IMR-90 (cell line): ENCODE results near the gene VILL. TPM values are rescaled to one million over a fixed set of nuclear protein-coding genes. Genes with fewer than 3 reads are reported as not detected.

Experiments
- ATAC-seq: fragments of 200-7000 bp; cut with Tn5 transposase; 2 replicates; pipeline ENCODE4 v1.9.1; 2020; ENCODE audit warnings: low read depth, mild to moderate bottlenecking, moderate library complexity
- BruUV-seq: library from RNA; stranded (reverse); fragments of 400-500 nt; replicated peaks from 2 replicates; lab custom pipeline; 2021; lab: Mats Ljungman, UMichigan
- CTCF ChIA-PET: fragments of 300-600 bp; formaldehyde crosslinking; extraction: SDS; loops from one replicate; lab custom pipeline; 2021; ENCODE audit warnings: antibody characterized with exemption; lab: Yijun Ruan, JAX
- POLR2A ChIA-PET: fragments of 300-600 bp; sonication (Branson Sonifier 250); formaldehyde crosslinking; loops from one replicate; lab custom pipeline; 2022; ENCODE audit warnings: antibody characterized with exemption; ENCODE audit not compliant: unreplicated experiment; lab: Charles Lee
- DNase-seq: peaks from one replicate; pipeline ENCODE4 v3.0.0; 2013
- H2AFZ ChIP-seq: replicated peaks from 2 replicates; pipeline ENCODE3; 2013; ENCODE audit warnings: low read length, mild to moderate bottlenecking; ENCODE audit not compliant: poor library complexity
- H2AK5ac ChIP-seq: 2 replicates; pipeline ENCODE4 v1.6.1; 2013; ENCODE audit warnings: low read depth, low read length, inconsistent platforms
- H2AK9ac ChIP-seq: replicated peaks from 2 replicates; pipeline ENCODE3; 2013; ENCODE audit warnings: mild to moderate bottlenecking, low read depth, low read length, moderate library complexity; ENCODE audit not compliant: poor library complexity
- H2BK120ac ChIP-seq: 2 replicates; pipeline ENCODE4 v1.6.1; 2013; ENCODE audit warnings: low read depth, low read length, inconsistent platforms
- H2BK15ac ChIP-seq: 3 replicates; pipeline ENCODE4 v1.6.1; 2013; ENCODE audit warnings: low read depth, low read length, inconsistent platforms
- H2BK20ac ChIP-seq: 2 replicates; pipeline ENCODE4 v1.6.1; 2013; ENCODE audit warnings: low read depth, mild to moderate bottlenecking, inconsistent platforms, low read length, moderate library complexity
- H2BK5ac ChIP-seq: 2 replicates; pipeline ENCODE4 v1.6.1; 2013; ENCODE audit warnings: mild to moderate bottlenecking, low read depth, low read length, inconsistent platforms; ENCODE audit not compliant: poor library complexity, severe bottlenecking
- H3K14ac ChIP-seq: replicated peaks from 2 replicates; pipeline ENCODE4 v1.6.1; 2013; ENCODE audit warnings: low read depth, low read length, inconsistent platforms
- H3K18ac ChIP-seq: 2 replicates; pipeline ENCODE4 v1.6.1; 2013; ENCODE audit warnings: low read depth, low read length, control low read depth
- H3K23ac ChIP-seq: 2 replicates; pipeline ENCODE4 v1.6.1; 2013; ENCODE audit warnings: low read depth, low read length, inconsistent platforms
- H3K27ac ChIP-seq: 2 replicates; pipeline ENCODE4 v1.5.1; 2013; ENCODE audit warnings: mild to moderate bottlenecking, control low read depth, low read length; ENCODE audit not compliant: insufficient read depth
- H3K27me3 ChIP-seq: 2 replicates; pipeline ENCODE4 v1.6.1; 2013; ENCODE audit warnings: low read length; ENCODE audit not compliant: control insufficient read depth, insufficient read depth
- H3K36me3 ChIP-seq: 2 replicates; pipeline ENCODE4 v1.6.1; 2013; ENCODE audit warnings: low read length, mixed read lengths; ENCODE audit not compliant: control insufficient read depth, insufficient read depth
- H3K4ac ChIP-seq: 2 replicates; pipeline ENCODE4 v1.6.1; 2013; ENCODE audit warnings: low read depth, low read length, inconsistent platforms
- H3K4me1 ChIP-seq: 2 replicates; pipeline ENCODE4 v1.6.1; 2013; ENCODE audit warnings: low read length, mixed read lengths; ENCODE audit not compliant: control insufficient read depth, insufficient read depth
- H3K4me2 ChIP-seq: 2 replicates; pipeline ENCODE4 v1.6.1; 2013; ENCODE audit warnings: low read depth, mild to moderate bottlenecking, control low read depth, low read length, moderate library complexity
- H3K4me3 ChIP-seq: 2 replicates; pipeline ENCODE4 v1.5.1; 2013; ENCODE audit warnings: low read depth, mild to moderate bottlenecking, control low read depth, low read length, moderate library complexity; ENCODE audit not compliant: insufficient read depth
- H3K56ac ChIP-seq: 2 replicates; pipeline ENCODE4 v1.6.1; 2013; ENCODE audit warnings: low read length, inconsistent platforms; ENCODE audit not compliant: insufficient read depth; ENCODE audit errors: extremely low read depth
- H3K79me1 ChIP-seq, 2 experiments: 2 replicates each; pipeline ENCODE4 v1.6.1; 2013; ENCODE audit warnings: low read length in 2 of 2, inconsistent platforms in 1 of 2, low read depth in 1 of 2
- H3K9ac ChIP-seq: 2 replicates; pipeline ENCODE4 v1.6.1; 2013; ENCODE audit warnings: low read depth, low read length, control low read depth
- H3K9me1 ChIP-seq: 2 replicates; pipeline ENCODE4 v1.6.1; 2013; ENCODE audit warnings: low read length, inconsistent platforms; ENCODE audit not compliant: insufficient read depth
- H3K9me3 ChIP-seq: 2 replicates; pipeline ENCODE4 v1.6.1; 2013; ENCODE audit warnings: low read length; ENCODE audit not compliant: control insufficient read depth, insufficient read depth
- H4K20me1 ChIP-seq: 2 replicates; pipeline ENCODE4 v1.6.1; 2013; ENCODE audit warnings: low read length, inconsistent platforms; ENCODE audit not compliant: insufficient read depth
- H4K5ac ChIP-seq: 2 replicates; pipeline ENCODE4 v1.6.1; 2013; ENCODE audit warnings: mild to moderate bottlenecking, low read depth, low read length, control low read depth
- H4K8ac ChIP-seq, 2 experiments: 2 replicates each; pipeline ENCODE4 v1.6.1; 2013; ENCODE audit warnings: low read depth in 2 of 2, low read length in 2 of 2, control low read depth in 1 of 2, inconsistent platforms in 1 of 2
- H4K91ac ChIP-seq: 2 replicates; pipeline ENCODE4 v1.6.1; 2013; ENCODE audit warnings: low read depth, low read length, inconsistent platforms; ENCODE audit not compliant: insufficient read depth
- BHLHE40 ChIP-seq: fragments of 150-350 bp; IDR thresholded peaks from 2 replicates; pipeline ENCODE4 v1.6.1; 2016; ENCODE audit warnings: mild to moderate bottlenecking, low read depth, low read length
- CEBPB ChIP-seq: IDR thresholded peaks from 2 replicates; pipeline ENCODE4 v1.6.1; 2012; ENCODE audit warnings: low read depth, low read length, improper control_type of control experiment
- FOS ChIP-seq: fragments of 150-350 bp; IDR thresholded peaks from 2 replicates; pipeline ENCODE4 v1.6.1; 2016; ENCODE audit warnings: low read depth, low read length
- MXI1 ChIP-seq: IDR thresholded peaks from 2 replicates; pipeline ENCODE4 v1.6.1; 2012; ENCODE audit warnings: low read depth, mild to moderate bottlenecking, low read length, moderate library complexity, borderline replicate concordance
- POLR2A ChIP-seq: IDR thresholded peaks from 2 replicates; pipeline ENCODE4 v1.6.1; 2012; ENCODE audit warnings: mild to moderate bottlenecking, low read depth, low read length
- SMC3 ChIP-seq: fragments of 150-350 bp; IDR thresholded peaks from 2 replicates; pipeline ENCODE4 v1.6.1; 2016; ENCODE audit warnings: low read depth, mild to moderate bottlenecking, antibody characterized with exemption, low read length, moderate library complexity
- USF2 ChIP-seq: fragments of 150-350 bp; IDR thresholded peaks from 2 replicates; pipeline ENCODE4 v1.6.1; 2017; ENCODE audit warnings: mild to moderate bottlenecking, antibody characterized with exemption, low read length, low read depth
- WGBS, 2 experiments: methylation state at CpG; one replicate each; pipeline versions ENCODE4 v1.1.5 to v1.1.7; 2013; ENCODE audit warnings: missing lambda C conversion rate in 2 of 2; ENCODE audit not compliant: insufficient read length in 1 of 2; ENCODE audit errors: extremely low coverage in 2 of 2; 5-methylcytosine and 5-hydroxymethylcytosine counted together
- dilution Hi-C: fragments of 300-500 bp; cut with HindIII; formaldehyde crosslinking; loops from one replicate; pipeline ENCODE4 v1.14.3; 2018; ENCODE audit warnings: low sequenced_read_pairs; ENCODE audit not compliant: unreplicated experiment
- in situ Hi-C: fragments of 300-500 bp; cut with MboI; formaldehyde crosslinking; loops from 3 replicates; pipeline ENCODE4 v1.14.3; 2019; ENCODE audit warnings: low sequenced_read_pairs, inconsistent platforms, mixed read lengths
- intact Hi-C: fragments of 100-400 bp; cut with micrococcal nuclease; formaldehyde crosslinking; loops from 2 replicates; pipeline ENCODE4 v1.10.0; 2022
- polyA plus RNA-seq, 3 experiments: library from polyadenylated mRNA; depleted of rRNA; stranded (reverse); fragments of >200 nt; gene quantifications; 2 replicates each; pipeline ENCODE4 v1.2.3, GENCODE V29; 2012; ENCODE audit warnings: low replicate concordance in 1 of 3
- total RNA-seq: library from RNA; depleted of rRNA; stranded (reverse); fragments of >200 nt; gene quantifications from 2 replicates; pipeline ENCODE4 v1.2.3, GENCODE V29; 2012
- TF ChIP-seq, protein P1 (sequence below): fragments of 150-350 bp; IDR thresholded peaks from 2 replicates; pipeline ENCODE4 v1.6.1; 2016; ENCODE audit warnings: low read depth, mild to moderate bottlenecking, low read length, moderate library complexity, borderline replicate concordance
- TF ChIP-seq, protein P2 (sequence below): conservative IDR thresholded peaks from 2 replicates; pipeline ENCODE4 v1.5.1; 2012; ENCODE audit warnings: mild to moderate bottlenecking, low read depth, low read length, improper control_type of control experiment

The VILL gene
- total and polyA plus RNA-seq, 2 of the 4 experiments (the other 2 are of a cell fraction) = 2.3 to 4.7 TPM

GRCh38 chr3:38039101-38039898, 48.7 kb downstream of the VILL start, which contains the start of gene DLEC1:
DLEC1 (plus strand) TSS chr3:38039208; CDS start chr3:38039226, 18 bp downstream.
- H3K56ac ChIP-seq = no peak within 1 kb of the TSS
- H3K36me3 ChIP-seq = no peaks in the 10 kb centered on the region
- no peak within 1 kb of the TSS for H2BK20ac ChIP-seq
- peak within 1 kb of the TSS; percentile 90 for H2AFZ ChIP-seq
- no TSS peak for BruUV-seq
- ATAC-seq (peak; percentile 76), DNase-seq (peak; percentile 46)
- no peak within 1 kb of the TSS for H3K23ac ChIP-seq
- no peak within 1 kb of the TSS; the same call in 2 of the 3 replicates for H2BK15ac ChIP-seq
- H3K4me3 ChIP-seq = peak within 1 kb of the TSS; percentile 34
- POLR2A ChIA-PET = no interaction called here
- 8% methylated on average over 31 of the region's 67 CpGs; no CpG with 5 or more reads in 1 of the 2 experiments for WGBS, 2 experiments
- peak within 1 kb of the TSS; percentile 62 to 85 for H4K8ac ChIP-seq
- peak within 1 kb of the TSS; percentile 86 for H2AK9ac ChIP-seq
- CTCF ChIA-PET = interaction anchor here (0.5 to 1.5 kb wide), 3 partner anchors 36 to 306 kb away, joined by 3 to 4 read pairs (median 3); no protein-coding TSS in a partner anchor
- H3K4ac ChIP-seq = 0 out of 2 replicates have a peak within 1 kb of the TSS, but pooled peaks have one; percentile 66
- H3K27ac ChIP-seq = no peak within 1 kb of the TSS
- TF ChIP-seq BHLHE40 (no peak), MXI1 (no peak), SMC3 (no peak), CEBPB (no peak), USF2 (no peak), FOS (no peak), POLR2A (no peak)
- TF ChIP-seq, protein P1, sequence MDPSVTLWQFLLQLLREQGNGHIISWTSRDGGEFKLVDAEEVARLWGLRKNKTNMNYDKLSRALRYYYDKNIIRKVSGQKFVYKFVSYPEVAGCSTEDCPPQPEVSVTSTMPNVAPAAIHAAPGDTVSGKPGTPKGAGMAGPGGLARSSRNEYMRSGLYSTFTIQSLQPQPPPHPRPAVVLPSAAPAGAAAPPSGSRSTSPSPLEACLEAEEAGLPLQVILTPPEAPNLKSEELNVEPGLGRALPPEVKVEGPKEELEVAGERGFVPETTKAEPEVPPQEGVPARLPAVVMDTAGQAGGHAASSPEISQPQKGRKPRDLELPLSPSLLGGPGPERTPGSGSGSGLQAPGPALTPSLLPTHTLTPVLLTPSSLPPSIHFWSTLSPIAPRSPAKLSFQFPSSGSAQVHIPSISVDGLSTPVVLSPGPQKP = no peak
- TF ChIP-seq, protein P2, sequence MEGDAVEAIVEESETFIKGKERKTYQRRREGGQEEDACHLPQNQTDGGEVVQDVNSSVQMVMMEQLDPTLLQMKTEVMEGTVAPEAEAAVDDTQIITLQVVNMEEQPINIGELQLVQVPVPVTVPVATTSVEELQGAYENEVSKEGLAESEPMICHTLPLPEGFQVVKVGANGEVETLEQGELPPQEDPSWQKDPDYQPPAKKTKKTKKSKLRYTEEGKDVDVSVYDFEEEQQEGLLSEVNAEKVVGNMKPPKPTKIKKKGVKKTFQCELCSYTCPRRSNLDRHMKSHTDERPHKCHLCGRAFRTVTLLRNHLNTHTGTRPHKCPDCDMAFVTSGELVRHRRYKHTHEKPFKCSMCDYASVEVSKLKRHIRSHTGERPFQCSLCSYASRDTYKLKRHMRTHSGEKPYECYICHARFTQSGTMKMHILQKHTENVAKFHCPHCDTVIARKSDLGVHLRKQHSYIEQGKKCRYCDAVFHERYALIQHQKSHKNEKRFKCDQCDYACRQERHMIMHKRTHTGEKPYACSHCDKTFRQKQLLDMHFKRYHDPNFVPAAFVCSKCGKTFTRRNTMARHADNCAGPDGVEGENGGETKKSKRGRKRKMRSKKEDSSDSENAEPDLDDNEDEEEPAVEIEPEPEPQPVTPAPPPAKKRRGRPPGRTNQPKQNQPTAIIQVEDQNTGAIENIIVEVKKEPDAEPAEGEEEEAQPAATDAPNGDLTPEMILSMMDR = no peak
- intact Hi-C loops = no loop called here
- no peaks in the 10 kb centered on the region for H3K79me1 ChIP-seq
- peaks cover 6% of the 10 kb centered on the region for H3K27me3 ChIP-seq
- peak within 1 kb of the TSS; percentile 13 for H4K91ac ChIP-seq
- peaks cover 5% of the 10 kb centered on the region; the same call in 1 of the 2 replicates for H3K9me1 ChIP-seq
- peak within 1 kb of the TSS; percentile 73 for H3K4me2 ChIP-seq
- H3K4me1 ChIP-seq = peaks cover 4% of the 10 kb centered on the region
- H4K5ac ChIP-seq = peak within 1 kb of the TSS; percentile 67; the same call in 1 of the 2 replicates
- no peak within 1 kb of the TSS for H2BK5ac ChIP-seq
- 0 out of 2 replicates have a peak within 1 kb of the TSS, but pooled peaks have one; percentile 50 for H2BK120ac ChIP-seq
- dilution Hi-C loops = no loop called here
- H3K18ac ChIP-seq = no peak within 1 kb of the TSS
- H3K9me3 ChIP-seq = no peaks in the 10 kb centered on the region
- H3K9ac ChIP-seq = peak within 1 kb of the TSS; percentile 8; the same call in 1 of the 2 replicates
- H3K14ac ChIP-seq = no peak within 1 kb of the TSS
- in situ Hi-C loops = no loop called here
- H2AK5ac ChIP-seq = peak within 1 kb of the TSS; percentile 54; the same call in 1 of the 2 replicates
- H4K20me1 ChIP-seq = no peaks in the 10 kb centered on the region
